ENCODE results near the gene C6orf58.

C6orf58 gene

DNA sequence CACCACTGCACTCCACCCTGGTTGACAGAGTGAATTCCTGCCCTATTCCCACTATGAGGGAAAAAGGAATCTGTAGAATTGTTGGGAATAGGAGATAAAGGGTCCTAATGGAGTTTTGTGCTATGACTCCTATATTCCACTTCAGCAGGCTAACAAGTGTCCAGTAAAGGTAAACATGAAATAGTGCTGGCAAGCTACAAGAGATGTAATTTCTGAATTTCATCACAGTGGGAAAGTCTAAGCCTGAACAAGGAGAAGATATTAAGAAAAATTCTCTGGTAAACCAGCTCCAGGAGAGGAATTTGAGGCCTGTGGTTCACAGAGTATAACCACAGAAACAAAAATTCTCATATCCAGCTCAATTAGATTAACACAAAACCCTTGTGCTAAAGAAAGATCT, 10.3 kb upstream of the C6orf58 start:
- H3K36me3 ChIP-seq (ENCODE audit: insufficient read depth, low read length): no peaks in the 10 kb centered on the region
- H3K9me3 ChIP-seq (ENCODE audit: low read length): no peaks in the 10 kb centered on the region
- H3K4me1 ChIP-seq (ENCODE audit: insufficient read depth, low read length): peaks cover 4% of the 10 kb centered on the region
- H3K9ac ChIP-seq (ENCODE audit: low read length): no peak overlapping the region
- H3K4me3 ChIP-seq (ENCODE audit: low read depth in 1 of 2, low read length in 2 of 2): no peak overlapping the region
- H3K27ac ChIP-seq (ENCODE audit: low read depth, low read length): no peak overlapping the region
- H3K27me3 ChIP-seq (ENCODE audit: control insufficient read depth in 1 of 2, insufficient read depth in 2 of 2, low read length in 2 of 2): no peaks in the 10 kb centered on the region

DNA sequence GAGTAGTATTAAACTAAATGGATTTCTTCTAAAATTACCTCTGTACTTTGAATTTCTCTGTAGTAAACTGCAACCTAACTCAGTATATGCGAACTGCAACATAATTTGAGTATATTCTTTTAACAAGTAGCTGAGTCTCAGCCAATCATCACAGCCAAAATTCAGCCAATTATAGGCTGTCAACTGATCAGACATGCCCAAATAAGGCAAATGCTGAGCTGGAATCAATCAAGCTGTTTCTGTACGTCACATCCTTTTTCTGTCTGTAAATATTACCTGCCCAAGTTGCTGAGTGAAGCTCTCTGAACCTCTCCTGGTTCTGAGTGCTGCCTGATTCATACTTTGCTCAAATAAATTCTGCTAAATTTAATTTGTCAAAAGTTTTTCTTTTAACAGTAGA, 9.5 kb upstream of the C6orf58 start:
- Histone ChIP-seq H3K4me3 (ENCODE audit: low read depth in 1 of 2, low read length in 2 of 2) (no peak overlapping the region), H3K4me1 (ENCODE audit: insufficient read depth, low read length) (peaks cover 4% of the 10 kb centered on the region), H3K36me3 (ENCODE audit: insufficient read depth, low read length) (no peaks in the 10 kb centered on the region), H3K9me3 (ENCODE audit: low read length) (no peaks in the 10 kb centered on the region), H3K9ac (ENCODE audit: low read length) (no peak overlapping the region), H3K27ac (ENCODE audit: low read depth, low read length) (no peak overlapping the region), H3K27me3 (ENCODE audit: control insufficient read depth in 1 of 2, insufficient read depth in 2 of 2, low read length in 2 of 2) (no peaks in the 10 kb centered on the region)

DNA sequence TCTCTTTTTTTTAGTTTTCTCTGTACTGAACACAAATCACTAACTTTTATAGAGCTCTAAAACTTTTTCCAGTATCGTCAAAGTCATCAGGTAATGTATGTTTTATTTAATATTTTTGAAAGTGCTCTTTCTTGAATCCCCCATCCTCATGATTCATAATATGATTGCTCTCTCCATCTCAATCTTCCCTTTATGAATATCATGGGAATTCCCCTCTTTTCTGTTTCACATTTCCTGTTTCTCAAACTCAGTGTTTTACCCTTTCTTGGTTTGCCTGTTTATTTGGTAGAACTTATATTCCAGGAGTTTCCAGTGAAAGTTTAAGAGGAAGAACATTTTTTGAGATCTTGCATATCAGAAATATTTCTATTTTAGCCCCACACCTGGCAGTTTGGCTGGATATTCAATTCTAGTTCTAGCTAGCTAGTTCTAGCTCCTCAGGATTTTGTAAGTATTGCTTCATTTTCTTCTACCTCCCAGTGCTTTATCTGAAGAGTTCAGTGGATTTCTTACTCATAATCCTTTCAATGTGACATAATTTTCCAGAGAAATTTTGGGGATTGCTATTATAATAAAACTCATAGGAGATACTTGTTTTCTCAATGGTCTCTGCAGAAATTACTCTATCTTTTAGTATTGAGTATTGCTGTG, 6.1 kb upstream of the C6orf58 start:
- no peaks in the 10 kb centered on the region for H3K9me3 ChIP-seq (ENCODE audit: low read length)
- no peak overlapping the region for H3K27ac ChIP-seq (ENCODE audit: low read depth, low read length)
- H3K27me3 ChIP-seq (ENCODE audit: control insufficient read depth in 1 of 2, insufficient read depth in 2 of 2, low read length in 2 of 2): no peaks in the 10 kb centered on the region
- no peak overlapping the region for H3K4me3 ChIP-seq (ENCODE audit: low read depth in 1 of 2, low read length in 2 of 2)
- no peaks in the 10 kb centered on the region for H3K4me1 ChIP-seq (ENCODE audit: insufficient read depth, low read length)
- no peak overlapping the region for H3K9ac ChIP-seq (ENCODE audit: low read length)
- no peaks in the 10 kb centered on the region for H3K36me3 ChIP-seq (ENCODE audit: insufficient read depth, low read length)

DNA sequence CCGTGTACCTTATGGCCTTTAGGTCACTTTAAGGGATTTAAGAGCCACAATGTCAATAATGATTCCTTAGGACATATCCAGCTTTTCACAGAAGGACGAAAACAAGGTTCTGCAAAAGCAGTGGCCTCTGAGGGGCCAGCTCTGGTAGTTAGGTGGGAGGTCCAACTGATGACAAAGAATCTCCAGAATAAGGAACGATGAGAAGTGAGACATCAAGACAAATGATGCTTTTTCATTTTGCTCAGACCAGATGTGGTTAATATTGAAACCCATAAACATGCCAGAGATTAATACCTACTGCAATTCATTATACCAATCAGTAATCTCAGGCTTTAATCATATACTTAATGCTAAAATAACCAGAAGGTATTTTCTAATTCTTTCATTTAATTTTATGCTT, 1.9 kb downstream of the C6orf58 start:
- Histone ChIP-seq H3K4me1 (ENCODE audit: insufficient read depth, low read length) (no peaks in the 10 kb centered on the region), H3K9ac (ENCODE audit: low read length) (no peak overlapping the region), H3K36me3 (ENCODE audit: insufficient read depth, low read length) (no peaks in the 10 kb centered on the region), H3K9me3 (ENCODE audit: low read length) (no peaks in the 10 kb centered on the region), H3K27ac (ENCODE audit: low read depth, low read length) (no peak overlapping the region), H3K27me3 (ENCODE audit: control insufficient read depth in 1 of 2, insufficient read depth in 2 of 2, low read length in 2 of 2) (no peaks in the 10 kb centered on the region), H3K4me3 (ENCODE audit: low read depth in 1 of 2, low read length in 2 of 2) (no peak overlapping the region)

DNA sequence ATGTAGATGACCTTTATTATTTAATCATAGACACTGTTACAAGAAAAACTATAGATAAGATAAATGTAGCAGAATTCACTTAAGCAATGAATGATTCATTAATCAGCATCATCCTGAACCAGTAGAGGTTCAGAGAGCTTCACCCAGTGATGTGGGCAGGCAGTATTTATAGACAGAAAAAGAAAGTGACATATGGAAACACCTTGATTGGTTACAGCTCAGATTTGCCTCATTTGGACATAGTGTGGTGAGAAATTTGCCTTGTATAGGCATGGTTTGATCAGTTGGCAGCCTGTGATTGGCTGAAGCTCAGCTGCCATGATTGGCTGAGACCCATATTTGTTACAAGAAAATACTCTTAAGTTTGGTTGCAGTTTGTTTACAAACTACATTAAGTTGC, 4.6 kb downstream of the C6orf58 start:
- Histone ChIP-seq H3K27me3 (ENCODE audit: control insufficient read depth in 1 of 2, insufficient read depth in 2 of 2, low read length in 2 of 2) (no peaks in the 10 kb centered on the region), H3K4me1 (ENCODE audit: insufficient read depth, low read length) (no peaks in the 10 kb centered on the region), H3K9ac (ENCODE audit: low read length) (no peak overlapping the region), H3K9me3 (ENCODE audit: low read length) (no peaks in the 10 kb centered on the region), H3K27ac (ENCODE audit: low read depth, low read length) (no peak overlapping the region), H3K4me3 (ENCODE audit: low read depth in 1 of 2, low read length in 2 of 2) (no peak overlapping the region), H3K36me3 (ENCODE audit: insufficient read depth, low read length) (no peaks in the 10 kb centered on the region)

DNA sequence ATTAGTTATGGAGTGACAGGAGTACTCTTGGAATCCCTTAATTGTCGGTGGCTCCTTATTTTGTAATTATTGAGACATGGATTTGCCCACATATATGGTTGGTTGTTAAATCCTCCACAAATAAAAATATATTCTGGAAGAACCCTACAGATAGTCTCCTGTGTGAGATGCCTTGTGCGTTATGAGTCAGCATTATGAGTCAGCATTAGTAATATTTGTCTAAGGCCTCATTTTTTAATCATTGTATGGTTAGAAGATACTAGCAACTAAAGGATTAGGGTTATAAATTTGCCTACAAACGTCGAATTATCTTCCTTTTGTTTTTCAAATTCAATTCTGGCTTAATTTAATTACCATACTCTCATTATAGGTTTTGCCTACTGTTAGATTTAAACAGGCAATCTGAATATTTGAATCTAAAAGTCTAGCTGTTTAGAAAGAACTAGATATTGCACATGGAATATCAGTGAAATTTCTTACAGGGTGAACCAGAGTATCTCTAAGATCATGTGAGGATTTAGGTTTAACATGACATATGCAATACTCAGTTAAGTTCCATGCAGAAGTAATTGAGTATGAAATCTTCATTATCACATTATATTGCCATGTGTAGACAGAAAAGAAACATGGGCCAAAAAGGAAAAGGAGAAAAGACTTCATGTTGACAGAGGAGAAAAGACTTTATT, 5.9 kb downstream of the C6orf58 start:
- no peak overlapping the region for H3K4me3 ChIP-seq (ENCODE audit: low read depth in 1 of 2, low read length in 2 of 2)
- no peak overlapping the region for H3K27ac ChIP-seq (ENCODE audit: low read depth, low read length)
- no peak overlapping the region for H3K9ac ChIP-seq (ENCODE audit: low read length)
- H3K27me3 ChIP-seq (ENCODE audit: control insufficient read depth in 1 of 2, insufficient read depth in 2 of 2, low read length in 2 of 2): no peaks in the 10 kb centered on the region
- H3K9me3 ChIP-seq (ENCODE audit: low read length): no peaks in the 10 kb centered on the region
- no peaks in the 10 kb centered on the region for H3K36me3 ChIP-seq (ENCODE audit: insufficient read depth, low read length)
- H3K4me1 ChIP-seq (ENCODE audit: insufficient read depth, low read length): no peaks in the 10 kb centered on the region

DNA sequence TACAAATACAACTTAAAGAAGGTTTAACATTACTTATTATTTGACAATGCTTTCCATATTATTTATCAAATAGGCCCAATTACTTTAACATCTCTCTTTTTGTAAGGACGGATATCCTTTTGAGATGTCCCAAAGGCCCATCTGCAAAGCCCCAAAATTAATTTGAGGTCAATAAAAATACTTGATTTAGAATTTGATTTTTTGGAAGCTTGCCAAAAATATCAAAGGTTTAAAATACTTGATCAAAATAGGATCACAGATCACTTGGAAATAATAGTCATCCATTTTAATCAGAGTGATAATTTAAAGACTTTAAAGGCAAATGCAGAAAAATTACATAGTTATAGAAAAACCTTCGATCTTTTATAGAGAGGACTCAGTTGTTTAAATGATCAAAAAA, 8.1 kb downstream of the C6orf58 start:
- Histone ChIP-seq H3K4me1 (ENCODE audit: insufficient read depth, low read length) (no peaks in the 10 kb centered on the region), H3K36me3 (ENCODE audit: insufficient read depth, low read length) (no peaks in the 10 kb centered on the region), H3K9me3 (ENCODE audit: low read length) (no peaks in the 10 kb centered on the region), H3K27ac (ENCODE audit: low read depth, low read length) (no peak overlapping the region), H3K9ac (ENCODE audit: low read length) (no peak overlapping the region), H3K27me3 (ENCODE audit: control insufficient read depth in 1 of 2, insufficient read depth in 2 of 2, low read length in 2 of 2) (no peaks in the 10 kb centered on the region), H3K4me3 (ENCODE audit: low read depth in 1 of 2, low read length in 2 of 2) (no peak overlapping the region)

DNA sequence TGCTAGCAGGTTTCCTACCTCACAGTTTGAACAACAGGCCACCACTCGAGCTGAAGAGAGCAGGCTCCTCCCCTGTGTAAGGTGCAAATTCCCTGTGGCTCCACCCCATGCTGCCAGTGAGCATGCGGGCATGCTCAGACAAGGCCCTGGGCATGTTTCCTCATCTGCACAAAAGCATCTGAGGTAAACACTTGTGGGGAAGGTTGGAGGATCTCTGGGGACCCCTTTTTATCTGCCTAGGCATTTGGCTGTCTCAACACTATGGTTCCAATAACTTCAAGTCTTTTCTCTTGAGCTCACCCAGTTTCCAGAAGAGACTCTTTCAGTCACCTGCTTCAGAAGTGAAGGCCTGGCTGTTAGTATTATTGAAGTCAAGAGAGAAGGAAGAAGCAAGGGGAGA, 9.4 kb downstream of the C6orf58 start:
- Histone ChIP-seq H3K9me3 (ENCODE audit: low read length) (no peaks in the 10 kb centered on the region), H3K36me3 (ENCODE audit: insufficient read depth, low read length) (no peaks in the 10 kb centered on the region), H3K9ac (ENCODE audit: low read length) (no peak overlapping the region), H3K27me3 (ENCODE audit: control insufficient read depth in 1 of 2, insufficient read depth in 2 of 2, low read length in 2 of 2) (no peaks in the 10 kb centered on the region), H3K27ac (ENCODE audit: low read depth, low read length) (no peak overlapping the region), H3K4me3 (ENCODE audit: low read depth in 1 of 2, low read length in 2 of 2) (no peak overlapping the region), H3K4me1 (ENCODE audit: insufficient read depth, low read length) (no peaks in the 10 kb centered on the region)

DNA sequence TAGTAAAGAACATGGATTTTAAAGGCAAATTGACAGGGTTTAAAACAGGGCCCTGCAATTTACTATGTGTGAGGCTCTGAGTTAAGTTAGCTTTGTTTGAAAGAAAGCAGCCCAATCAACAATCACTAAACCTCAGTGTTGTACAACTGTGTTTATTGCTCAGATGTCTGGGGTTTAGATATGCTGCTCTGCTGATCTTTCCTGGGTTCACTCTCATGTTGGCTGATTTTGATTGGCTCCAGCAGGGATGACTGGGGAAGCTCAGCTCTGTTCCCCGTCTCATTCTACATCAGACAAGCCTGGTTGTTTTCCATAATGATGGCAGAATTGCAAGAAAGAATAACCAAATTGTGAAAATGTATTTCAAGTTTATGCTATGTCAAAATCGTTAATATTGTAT, 10.9 kb downstream of the C6orf58 start:
- no peaks in the 10 kb centered on the region for H3K4me1 ChIP-seq (ENCODE audit: insufficient read depth, low read length)
- H3K9ac ChIP-seq (ENCODE audit: low read length): no peak overlapping the region
- no peaks in the 10 kb centered on the region for H3K9me3 ChIP-seq (ENCODE audit: low read length)
- no peaks in the 10 kb centered on the region for H3K36me3 ChIP-seq (ENCODE audit: insufficient read depth, low read length)
- H3K27ac ChIP-seq (ENCODE audit: low read depth, low read length): no peak overlapping the region
- no peak overlapping the region for H3K4me3 ChIP-seq (ENCODE audit: low read depth in 1 of 2, low read length in 2 of 2)
- no peaks in the 10 kb centered on the region for H3K27me3 ChIP-seq (ENCODE audit: control insufficient read depth in 1 of 2, insufficient read depth in 2 of 2, low read length in 2 of 2)

DNA sequence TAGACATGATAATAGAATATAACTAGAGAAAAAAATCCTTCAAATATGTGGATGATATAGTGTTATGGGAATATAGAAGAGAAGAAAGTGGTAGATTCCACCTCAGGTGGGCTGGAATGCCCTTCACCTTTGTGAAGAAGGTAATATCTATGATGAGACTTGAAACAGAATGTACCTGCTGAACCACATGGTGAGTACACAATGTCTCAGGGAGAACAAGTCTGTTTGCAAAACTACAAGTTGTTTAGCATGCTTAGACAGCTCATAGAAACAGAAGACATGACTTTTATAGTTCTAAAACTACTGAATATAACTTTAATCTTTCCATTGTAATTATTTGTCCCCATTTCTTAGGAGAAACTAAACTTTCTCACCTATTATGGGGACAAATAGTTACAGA, 12.2 kb downstream of the C6orf58 start:
- Histone ChIP-seq H3K36me3 (ENCODE audit: insufficient read depth, low read length) (no peaks in the 10 kb centered on the region), H3K9me3 (ENCODE audit: low read length) (no peaks in the 10 kb centered on the region), H3K4me1 (ENCODE audit: insufficient read depth, low read length) (no peaks in the 10 kb centered on the region), H3K27ac (ENCODE audit: low read depth, low read length) (no peak overlapping the region), H3K27me3 (ENCODE audit: control insufficient read depth in 1 of 2, insufficient read depth in 2 of 2, low read length in 2 of 2) (no peaks in the 10 kb centered on the region), H3K4me3 (ENCODE audit: low read depth in 1 of 2, low read length in 2 of 2) (no peak overlapping the region), H3K9ac (ENCODE audit: low read length) (no peak overlapping the region)

DNA sequence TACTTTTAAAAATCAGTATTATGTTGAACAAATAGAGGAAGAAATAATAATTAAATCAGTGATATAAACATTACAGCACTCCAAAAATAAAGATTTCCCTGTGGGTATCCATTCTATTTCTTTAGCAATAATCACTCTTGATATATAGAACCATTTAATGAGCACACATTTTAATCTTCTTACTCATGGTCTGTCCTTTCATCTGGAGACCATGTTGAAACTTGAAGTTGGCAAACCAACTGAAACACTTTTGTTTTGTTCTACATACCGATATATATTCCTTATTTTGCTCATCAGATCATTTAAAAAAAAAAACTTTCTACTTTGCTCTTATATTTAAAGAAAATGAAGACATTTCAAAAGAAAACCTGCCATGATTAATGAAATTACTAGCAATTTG, 13.4 kb downstream of the C6orf58 start:
- Histone ChIP-seq H3K4me1 (ENCODE audit: insufficient read depth, low read length) (no peaks in the 10 kb centered on the region), H3K9me3 (ENCODE audit: low read length) (no peaks in the 10 kb centered on the region), H3K36me3 (ENCODE audit: insufficient read depth, low read length) (no peaks in the 10 kb centered on the region), H3K27ac (ENCODE audit: low read depth, low read length) (no peak overlapping the region), H3K27me3 (ENCODE audit: control insufficient read depth in 1 of 2, insufficient read depth in 2 of 2, low read length in 2 of 2) (no peaks in the 10 kb centered on the region), H3K4me3 (ENCODE audit: low read depth in 1 of 2, low read length in 2 of 2) (no peak overlapping the region), H3K9ac (ENCODE audit: low read length) (no peak overlapping the region)

DNA sequence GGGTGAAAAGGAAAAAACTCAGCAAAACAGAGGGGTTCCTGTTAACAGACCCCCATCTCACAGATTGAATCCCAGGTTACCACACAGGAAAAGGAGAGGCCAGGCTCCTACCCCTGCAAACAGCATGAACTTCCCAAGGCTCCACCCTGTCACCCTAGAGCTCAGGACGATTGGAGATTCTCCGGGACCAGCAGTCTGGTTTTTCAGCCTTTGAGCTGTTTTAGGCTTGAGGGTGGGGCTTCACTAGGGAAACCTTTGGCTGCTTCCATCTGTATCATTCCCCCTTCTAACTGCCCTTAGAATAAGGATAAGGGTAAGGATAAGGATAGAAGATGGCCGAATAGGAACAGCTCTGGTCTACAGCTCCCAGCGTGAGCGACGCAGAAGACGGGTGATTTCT, 16.0 kb downstream of the C6orf58 start:
- no peaks in the 10 kb centered on the region for H3K36me3 ChIP-seq (ENCODE audit: insufficient read depth, low read length)
- no peaks in the 10 kb centered on the region for H3K4me1 ChIP-seq (ENCODE audit: insufficient read depth, low read length)
- no peaks in the 10 kb centered on the region for H3K27me3 ChIP-seq (ENCODE audit: control insufficient read depth in 1 of 2, insufficient read depth in 2 of 2, low read length in 2 of 2)
- H3K9me3 ChIP-seq (ENCODE audit: low read length): no peaks in the 10 kb centered on the region
- H3K27ac ChIP-seq (ENCODE audit: low read depth, low read length): no peak overlapping the region
- H3K4me3 ChIP-seq (ENCODE audit: low read depth in 1 of 2, low read length in 2 of 2): no peak overlapping the region
- H3K9ac ChIP-seq (ENCODE audit: low read length): no peak overlapping the region

Data from muscle layer of colon (tissue), 2 donors.